HepG2 (cell line): ENCODE results near the gene B4GALT5. TPM values are rescaled to one million over a fixed set of nuclear protein-coding genes. Genes with fewer than 3 reads are reported as not detected.

Source experiments
- BRCA1 ChIP-seq: sonication (generic); formaldehyde crosslinking; IDR thresholded peaks from 2 replicates; pipeline ENCODE4 v1.4.0; 2020; ENCODE audit warnings: missing genetic modification reagents
- CEBPG ChIP-seq: IDR thresholded peaks from 2 replicates; pipeline ENCODE4 v1.6.1; 2016
- GZF1 ChIP-seq: sonication (generic); formaldehyde crosslinking; IDR thresholded peaks from 2 replicates; pipeline ENCODE4 v1.5.1; 2020; ENCODE audit warnings: mild to moderate bottlenecking, missing genetic modification reagents
- SNAPC2 ChIP-seq: sonication (generic); formaldehyde crosslinking; IDR thresholded peaks from 2 replicates; pipeline ENCODE4 v1.8.1; 2022; ENCODE audit warnings: mild to moderate bottlenecking, missing genetic modification reagents
- SOX13 ChIP-seq, 3 experiments: fragments of 450-650 bp in 1 of 3; sonication (generic) in 1 of 3; formaldehyde crosslinking in 1 of 3; IDR thresholded peaks in 2 of 3; conservative IDR thresholded peaks in 1 of 3; 2 replicates each; pipeline versions ENCODE4 v1.5.0 to v1.6.1; 2016 to 2020; ENCODE audit warnings: antibody characterized with exemption in 1 of 3, mild to moderate bottlenecking in 1 of 3, missing compliant biosample characterization in 1 of 3, missing genetic modification reagents in 1 of 3, moderate library complexity in 1 of 3
- SPEN ChIP-seq: sonication (generic); formaldehyde crosslinking; IDR thresholded peaks from 2 replicates; pipeline ENCODE4 v1.5.1; 2020; ENCODE audit warnings: low read depth, mild to moderate bottlenecking, missing genetic modification reagents
- TBX2 ChIP-seq: sonication (generic); formaldehyde crosslinking; IDR thresholded peaks from 2 replicates; pipeline ENCODE4 v1.5.0; 2020; ENCODE audit warnings: missing genetic modification reagents, mild to moderate bottlenecking, borderline replicate concordance
- WIZ ChIP-seq: sonication (generic); formaldehyde crosslinking; IDR thresholded peaks from 2 replicates; pipeline ENCODE4 v1.5.1; 2020; ENCODE audit warnings: mild to moderate bottlenecking, missing genetic modification reagents
- ZBTB42 ChIP-seq: sonication (generic); formaldehyde crosslinking; IDR thresholded peaks from 2 replicates; pipeline ENCODE4 v1.5.0; 2020; ENCODE audit warnings: mild to moderate bottlenecking, missing genetic modification reagents
- ZNF205 ChIP-seq: IDR thresholded peaks from 2 replicates; pipeline ENCODE4 v1.6.1; 2018; ENCODE audit warnings: missing biosample characterization, missing genetic modification reagents
- ZNF24 ChIP-seq: fragments of 450-650 bp; IDR thresholded peaks from 2 replicates; pipeline ENCODE4 v1.6.1; 2017; ENCODE audit warnings: antibody characterized with exemption, mild to moderate bottlenecking
- ZNF350 ChIP-seq: sonication (generic); formaldehyde crosslinking; IDR thresholded peaks from 2 replicates; pipeline ENCODE4 v1.4.0; 2020; ENCODE audit warnings: mild to moderate bottlenecking, low read depth, missing genetic modification reagents, borderline replicate concordance
- ZNF484 ChIP-seq: sonication (generic); formaldehyde crosslinking; IDR thresholded peaks from 2 replicates; pipeline ENCODE4 v1.5.1; 2020; ENCODE audit warnings: mild to moderate bottlenecking, low read depth, missing genetic modification reagents, borderline replicate concordance
- ZNF788 ChIP-seq: sonication (generic); formaldehyde crosslinking; IDR thresholded peaks from 2 replicates; pipeline ENCODE4 v1.5.0; 2020; ENCODE audit warnings: mild to moderate bottlenecking, missing genetic modification reagents, borderline replicate concordance
- polyA plus RNA-seq, 8 experiments: library from polyadenylated mRNA; depleted of rRNA in 3 of 8; stranded (reverse) in 7 of 8; unstranded in 1 of 8; fragments of >200 nt; fragmentation: Illumina TruSeq in 4 of 8; extraction: Trizol in 4 of 8; gene quantifications; 2 replicates each; pipeline versions ENCODE4 v1.2.1 to v1.2.3, GENCODE V29; 2011 to 2016; ENCODE audit warnings: low read depth in 4 of 8, missing spikeins in 1 of 8, mixed read lengths in 1 of 8; ENCODE audit not compliant: insufficient read depth in 1 of 8
- total RNA-seq, 5 experiments: library from RNA; depleted of rRNA; stranded (reverse); fragments of >200 nt; fragmentation: Illumina TruSeq; extraction: Trizol; gene quantifications; 2 replicates each; pipeline ENCODE4 v1.2.3, GENCODE V29; 2016; ENCODE audit warnings: low read depth in 1 of 5
- TF ChIP-seq, protein P1 (sequence below): sonication (generic); formaldehyde crosslinking; IDR thresholded peaks from 2 replicates; pipeline ENCODE4 v1.4.0; 2020; ENCODE audit warnings: missing genetic modification reagents
- TF ChIP-seq, protein P2 (sequence below): sonication (generic); formaldehyde crosslinking; IDR thresholded peaks from 2 replicates; pipeline ENCODE4 v1.4.0; 2020; ENCODE audit warnings: missing genetic modification reagents
- TF ChIP-seq, protein P3 (sequence below): sonication (generic); formaldehyde crosslinking; IDR thresholded peaks from 2 replicates; pipeline ENCODE4 v1.4.0; 2020; ENCODE audit warnings: mild to moderate bottlenecking, missing genetic modification reagents
- TF ChIP-seq, protein P4 (sequence below): sonication (generic); formaldehyde crosslinking; conservative IDR thresholded peaks from 2 replicates; pipeline ENCODE4 v1.8.0; 2022; ENCODE audit warnings: mild to moderate bottlenecking, moderate library complexity, missing genetic modification reagents

Gene B4GALT5
- total and polyA plus RNA-seq, 2 of the 13 experiments (the other 11 are each of a cell fraction or from before 2014, with no cell fraction given): 27.3 to 30.9 TPM

- TF ChIP-seq, protein P1, sequence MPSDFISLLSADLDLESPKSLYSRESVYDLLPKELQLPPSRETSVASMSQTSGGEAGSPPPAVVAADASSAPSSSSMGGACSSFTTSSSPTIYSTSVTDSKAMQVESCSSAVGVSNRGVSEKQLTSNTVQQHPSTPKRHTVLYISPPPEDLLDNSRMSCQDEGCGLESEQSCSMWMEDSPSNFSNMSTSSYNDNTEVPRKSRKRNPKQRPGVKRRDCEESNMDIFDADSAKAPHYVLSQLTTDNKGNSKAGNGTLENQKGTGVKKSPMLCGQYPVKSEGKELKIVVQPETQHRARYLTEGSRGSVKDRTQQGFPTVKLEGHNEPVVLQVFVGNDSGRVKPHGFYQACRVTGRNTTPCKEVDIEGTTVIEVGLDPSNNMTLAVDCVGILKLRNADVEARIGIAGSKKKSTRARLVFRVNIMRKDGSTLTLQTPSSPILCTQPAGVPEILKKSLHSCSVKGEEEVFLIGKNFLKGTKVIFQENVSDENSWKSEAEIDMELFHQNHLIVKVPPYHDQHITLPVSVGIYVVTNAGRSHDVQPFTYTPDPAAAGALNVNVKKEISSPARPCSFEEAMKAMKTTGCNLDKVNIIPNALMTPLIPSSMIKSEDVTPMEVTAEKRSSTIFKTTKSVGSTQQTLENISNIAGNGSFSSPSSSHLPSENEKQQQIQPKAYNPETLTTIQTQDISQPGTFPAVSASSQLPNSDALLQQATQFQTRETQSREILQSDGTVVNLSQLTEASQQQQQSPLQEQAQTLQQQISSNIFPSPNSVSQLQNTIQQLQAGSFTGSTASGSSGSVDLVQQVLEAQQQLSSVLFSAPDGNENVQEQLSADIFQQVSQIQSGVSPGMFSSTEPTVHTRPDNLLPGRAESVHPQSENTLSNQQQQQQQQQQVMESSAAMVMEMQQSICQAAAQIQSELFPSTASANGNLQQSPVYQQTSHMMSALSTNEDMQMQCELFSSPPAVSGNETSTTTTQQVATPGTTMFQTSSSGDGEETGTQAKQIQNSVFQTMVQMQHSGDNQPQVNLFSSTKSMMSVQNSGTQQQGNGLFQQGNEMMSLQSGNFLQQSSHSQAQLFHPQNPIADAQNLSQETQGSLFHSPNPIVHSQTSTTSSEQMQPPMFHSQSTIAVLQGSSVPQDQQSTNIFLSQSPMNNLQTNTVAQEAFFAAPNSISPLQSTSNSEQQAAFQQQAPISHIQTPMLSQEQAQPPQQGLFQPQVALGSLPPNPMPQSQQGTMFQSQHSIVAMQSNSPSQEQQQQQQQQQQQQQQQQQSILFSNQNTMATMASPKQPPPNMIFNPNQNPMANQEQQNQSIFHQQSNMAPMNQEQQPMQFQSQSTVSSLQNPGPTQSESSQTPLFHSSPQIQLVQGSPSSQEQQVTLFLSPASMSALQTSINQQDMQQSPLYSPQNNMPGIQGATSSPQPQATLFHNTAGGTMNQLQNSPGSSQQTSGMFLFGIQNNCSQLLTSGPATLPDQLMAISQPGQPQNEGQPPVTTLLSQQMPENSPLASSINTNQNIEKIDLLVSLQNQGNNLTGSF (CRISPR knock-in tag): no peak; the same call in none of the 2 replicates
- TF ChIP-seq ZNF788 (CRISPR knock-in tag) (peak; percentile 84), ZNF205 (CRISPR knock-in tag) (0 out of 2 replicates have a peak, but pooled peaks have one; percentile 30), BRCA1 (CRISPR knock-in tag) (0 out of 2 replicates have a peak, but pooled peaks have one; percentile 58), ZNF350 (no peak), ZNF24 (no peak), ZBTB42 (CRISPR knock-in tag) (no peak), SPEN (CRISPR knock-in tag) (no peak), SOX13 (IDR thresholded peaks at IDR 0.05) (no peak), SOX13 (CRISPR knock-in tag; conservative IDR thresholded peaks at IDR 0.05 in 1 of 2, IDR thresholded peaks at IDR 0.05 in 1 of 2) (peak in 1 of 2 experiments; percentile 59; a peak in 2 of 4 replicates), WIZ (CRISPR knock-in tag) (no peak), CEBPG (CRISPR knock-in tag) (peak; percentile 13; the same call in 1 of the 2 replicates), TBX2 (peak; percentile 62; the same call in 1 of the 2 replicates), GZF1 (CRISPR knock-in tag) (no peak), SNAPC2 (no peak), ZNF484 (CRISPR knock-in tag) (no peak)
- TF ChIP-seq, protein P2, sequence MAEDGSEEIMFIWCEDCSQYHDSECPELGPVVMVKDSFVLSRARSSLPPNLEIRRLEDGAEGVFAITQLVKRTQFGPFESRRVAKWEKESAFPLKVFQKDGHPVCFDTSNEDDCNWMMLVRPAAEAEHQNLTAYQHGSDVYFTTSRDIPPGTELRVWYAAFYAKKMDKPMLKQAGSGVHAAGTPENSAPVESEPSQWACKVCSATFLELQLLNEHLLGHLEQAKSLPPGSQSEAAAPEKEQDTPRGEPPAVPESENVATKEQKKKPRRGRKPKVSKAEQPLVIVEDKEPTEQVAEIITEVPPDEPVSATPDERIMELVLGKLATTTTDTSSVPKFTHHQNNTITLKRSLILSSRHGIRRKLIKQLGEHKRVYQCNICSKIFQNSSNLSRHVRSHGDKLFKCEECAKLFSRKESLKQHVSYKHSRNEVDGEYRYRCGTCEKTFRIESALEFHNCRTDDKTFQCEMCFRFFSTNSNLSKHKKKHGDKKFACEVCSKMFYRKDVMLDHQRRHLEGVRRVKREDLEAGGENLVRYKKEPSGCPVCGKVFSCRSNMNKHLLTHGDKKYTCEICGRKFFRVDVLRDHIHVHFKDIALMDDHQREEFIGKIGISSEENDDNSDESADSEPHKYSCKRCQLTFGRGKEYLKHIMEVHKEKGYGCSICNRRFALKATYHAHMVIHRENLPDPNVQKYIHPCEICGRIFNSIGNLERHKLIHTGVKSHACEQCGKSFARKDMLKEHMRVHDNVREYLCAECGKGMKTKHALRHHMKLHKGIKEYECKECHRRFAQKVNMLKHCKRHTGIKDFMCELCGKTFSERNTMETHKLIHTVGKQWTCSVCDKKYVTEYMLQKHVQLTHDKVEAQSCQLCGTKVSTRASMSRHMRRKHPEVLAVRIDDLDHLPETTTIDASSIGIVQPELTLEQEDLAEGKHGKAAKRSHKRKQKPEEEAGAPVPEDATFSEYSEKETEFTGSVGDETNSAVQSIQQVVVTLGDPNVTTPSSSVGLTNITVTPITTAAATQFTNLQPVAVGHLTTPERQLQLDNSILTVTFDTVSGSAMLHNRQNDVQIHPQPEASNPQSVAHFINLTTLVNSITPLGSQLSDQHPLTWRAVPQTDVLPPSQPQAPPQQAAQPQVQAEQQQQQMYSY (CRISPR knock-in tag): 0 out of 2 replicates have a peak, but pooled peaks have one; percentile 35
- TF ChIP-seq, protein P3, sequence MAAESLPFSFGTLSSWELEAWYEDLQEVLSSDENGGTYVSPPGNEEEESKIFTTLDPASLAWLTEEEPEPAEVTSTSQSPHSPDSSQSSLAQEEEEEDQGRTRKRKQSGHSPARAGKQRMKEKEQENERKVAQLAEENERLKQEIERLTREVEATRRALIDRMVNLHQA (CRISPR knock-in tag): no peak
- TF ChIP-seq, protein P4, sequence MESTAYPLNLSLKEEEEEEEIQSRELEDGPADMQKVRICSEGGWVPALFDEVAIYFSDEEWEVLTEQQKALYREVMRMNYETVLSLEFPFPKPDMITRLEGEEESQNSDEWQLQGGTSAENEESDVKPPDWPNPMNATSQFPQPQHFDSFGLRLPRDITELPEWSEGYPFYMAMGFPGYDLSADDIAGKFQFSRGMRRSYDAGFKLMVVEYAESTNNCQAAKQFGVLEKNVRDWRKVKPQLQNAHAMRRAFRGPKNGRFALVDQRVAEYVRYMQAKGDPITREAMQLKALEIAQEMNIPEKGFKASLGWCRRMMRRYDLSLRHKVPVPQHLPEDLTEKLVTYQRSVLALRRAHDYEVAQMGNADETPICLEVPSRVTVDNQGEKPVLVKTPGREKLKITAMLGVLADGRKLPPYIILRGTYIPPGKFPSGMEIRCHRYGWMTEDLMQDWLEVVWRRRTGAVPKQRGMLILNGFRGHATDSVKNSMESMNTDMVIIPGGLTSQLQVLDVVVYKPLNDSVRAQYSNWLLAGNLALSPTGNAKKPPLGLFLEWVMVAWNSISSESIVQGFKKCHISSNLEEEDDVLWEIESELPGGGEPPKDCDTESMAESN (CRISPR knock-in tag): no peak
These were observed 101.4 kb downstream of the B4GALT5 start (continued) for GRCh38 chr20:49612127-49612738.
